Measurements from ENCODE around the gene SPPL2B.

- TF ChIP-seq RFX5 (IDR thresholded peaks at IDR 0.05; ENCODE audit: low read depth, low read length) (no peak), SMAD3 (CRISPR knock-in tag; conservative IDR thresholded peaks at IDR 0.05) (no peak), GTF2E2 (tag; IDR thresholded peaks at IDR 0.05) (no peak), PRDM10 (IDR thresholded peaks at IDR 0.05; ENCODE audit: partially characterized antibody) (no peak), CEBPB (tag; IDR thresholded peaks at IDR 0.05) (no peak), ZHX1 (conservative IDR thresholded peaks at IDR 0.05; ENCODE audit: low read length) (no peak), POLR2AphosphoS5 (IDR thresholded peaks at IDR 0.05; ENCODE audit: control insufficient read depth, insufficient read depth, low read depth, low read length) (no peak), BRF2 (IDR thresholded peaks at IDR 0.05; ENCODE audit: borderline replicate concordance, insufficient read depth, insufficient read length) (no peak), MAFK (IDR thresholded peaks at IDR 0.05; ENCODE audit: low read length) (no peak), MAX (CRISPR knock-in tag; IDR thresholded peaks at IDR 0.05) (no peak), PRPF4 (IDR thresholded peaks at IDR 0.05; ENCODE audit: insufficient read depth, low read depth, low read length, poor library complexity, severe bottlenecking) (no peak), ZNF76 (CRISPR knock-in tag; IDR thresholded peaks at IDR 0.05; ENCODE audit: borderline replicate concordance) (no peak)
Observed at GRCh38 chr19:2333027-2333806, 4.7 kb downstream of the SPPL2B start.

All from K562 (cell line).